GM12878 (cell line): ENCODE measurements around the gene SAMD9L. TPM values are rescaled to one million over a fixed set of nuclear protein-coding genes. Genes with fewer than 3 reads are reported as not detected.

Experiments
- ASH2L ChIP-seq: fragments of 300-600, 200-600 bp; sonication (generic); IDR thresholded peaks from 2 replicates; pipeline ENCODE4 v1.6.1; 2017; ENCODE audit warnings: low read depth, mild to moderate bottlenecking, borderline replicate concordance
- MYC ChIP-seq: IDR thresholded peaks from 2 replicates; pipeline ENCODE4 v1.6.1; 2011; ENCODE audit warnings: mild to moderate bottlenecking, low read length, moderate library complexity, inconsistent platforms; ENCODE audit not compliant: insufficient read depth, insufficient replicate concordance, insufficient read length, severe bottlenecking
- RAD21 ChIP-seq: IDR thresholded peaks from 2 replicates; pipeline ENCODE4 v1.6.1; 2011; ENCODE audit warnings: mild to moderate bottlenecking, low read depth, low read length, moderate library complexity; ENCODE audit not compliant: insufficient read depth
- RB1 ChIP-seq: fragments of 450-650 bp; formaldehyde crosslinking; IDR thresholded peaks from 2 replicates; pipeline ENCODE4 v1.6.1; 2017; ENCODE audit warnings: mild to moderate bottlenecking, borderline replicate concordance
- SMC3 ChIP-seq: IDR thresholded peaks from 2 replicates; pipeline ENCODE4 v1.6.1; 2011; ENCODE audit warnings: low read length, improper control_type of control experiment, borderline replicate concordance
- SUZ12 ChIP-seq: fragments of 200-600 bp; sonication (generic); IDR thresholded peaks from one replicate; pipeline ENCODE4 v1.6.1; 2018; ENCODE audit warnings: antibody characterized with exemption, mild to moderate bottlenecking; ENCODE audit not compliant: unreplicated experiment
- polyA plus RNA-seq, 11 experiments: library from polyadenylated mRNA; depleted of rRNA in 4 of 11; unstranded in 6 of 11; stranded (reverse) in 5 of 11; fragments of >200 nt; fragmentation: Nextera tagmentation in 4 of 11; fragmentation: Illumina TruSeq in 1 of 11; extraction: Ambion mirVana in 4 of 11; extraction: Trizol in 1 of 11; gene quantifications; 1 replicate in 1 of 11; 2 replicates in 10 of 11; pipeline versions ENCODE4 v1.2.1 to v1.2.3, GENCODE V29; 2011 to 2016; ENCODE audit warnings: inconsistent platforms in 2 of 11, missing spikeins in 2 of 11, low read depth in 1 of 11
- total RNA-seq, 4 experiments: library from RNA; depleted of rRNA in 3 of 4; stranded (reverse); fragments of >200 nt in 3 of 4; fragmentation: Illumina TruSeq in 1 of 4; extraction: Trizol in 1 of 4; gene quantifications; 2 replicates each; pipeline versions ENCODE4 v1.2.1 to v1.2.3, GENCODE V29; 2013 to 2021
- TF ChIP-seq, protein P1 (sequence below): fragments of 450-650 bp; IDR thresholded peaks from 2 replicates; pipeline ENCODE4 v1.6.1; 2017; ENCODE audit warnings: mild to moderate bottlenecking

Gene SAMD9L
- total and polyA plus RNA-seq, 10 of the 15 experiments (the other 5 are each of a cell fraction or from before 2014, with no cell fraction given), result 22.3 to 51.3 (median 29.6) TPM

DNA sequence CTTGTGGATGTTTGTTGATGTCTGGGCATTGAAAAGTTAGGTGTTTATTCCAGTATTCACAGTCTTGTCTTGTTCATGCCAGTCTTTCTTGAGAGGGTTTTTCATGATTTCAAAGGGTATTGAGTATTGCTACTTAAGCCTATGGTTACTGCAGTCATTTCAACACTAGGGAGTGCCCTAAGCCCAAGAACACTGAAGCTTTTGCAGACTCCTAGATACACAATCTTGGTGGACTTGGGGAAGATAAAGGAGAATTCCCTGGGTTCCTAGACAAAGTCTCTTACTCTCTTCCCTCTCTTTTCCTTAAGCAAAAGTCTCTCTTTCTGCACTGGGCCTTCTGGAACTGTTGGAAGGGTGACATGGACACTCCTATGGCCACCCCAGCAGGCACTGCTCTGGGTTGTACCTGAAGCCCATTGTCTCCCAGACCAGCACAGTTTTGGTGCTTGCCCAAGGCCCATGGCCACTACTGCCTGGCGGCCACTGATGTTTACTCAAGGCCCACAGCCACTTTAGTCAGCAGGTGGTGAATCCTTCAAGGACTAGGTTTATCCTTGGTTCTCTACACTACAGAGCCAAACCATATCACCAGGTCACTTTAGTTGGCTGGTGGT, 55.3 kb downstream of the SAMD9L start (continued):
- TF ChIP-seq, protein P1, sequence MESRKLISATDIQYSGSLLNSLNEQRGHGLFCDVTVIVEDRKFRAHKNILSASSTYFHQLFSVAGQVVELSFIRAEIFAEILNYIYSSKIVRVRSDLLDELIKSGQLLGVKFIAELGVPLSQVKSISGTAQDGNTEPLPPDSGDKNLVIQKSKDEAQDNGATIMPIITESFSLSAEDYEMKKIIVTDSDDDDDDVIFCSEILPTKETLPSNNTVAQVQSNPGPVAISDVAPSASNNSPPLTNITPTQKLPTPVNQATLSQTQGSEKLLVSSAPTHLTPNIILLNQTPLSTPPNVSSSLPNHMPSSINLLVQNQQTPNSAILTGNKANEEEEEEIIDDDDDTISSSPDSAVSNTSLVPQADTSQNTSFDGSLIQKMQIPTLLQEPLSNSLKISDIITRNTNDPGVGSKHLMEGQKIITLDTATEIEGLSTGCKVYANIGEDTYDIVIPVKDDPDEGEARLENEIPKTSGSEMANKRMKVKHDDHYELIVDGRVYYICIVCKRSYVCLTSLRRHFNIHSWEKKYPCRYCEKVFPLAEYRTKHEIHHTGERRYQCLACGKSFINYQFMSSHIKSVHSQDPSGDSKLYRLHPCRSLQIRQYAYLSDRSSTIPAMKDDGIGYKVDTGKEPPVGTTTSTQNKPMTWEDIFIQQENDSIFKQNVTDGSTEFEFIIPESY, result no peak
- no peak for TF ChIP-seq RB1
- no peak for TF ChIP-seq SUZ12
- peak; percentile 58; the same call in 1 of the 2 replicates for TF ChIP-seq SMC3
- no peak for TF ChIP-seq MYC
- TF ChIP-seq ASH2L, result no peak
- peak; percentile 77 for TF ChIP-seq RAD21

Other genes with a start within 250 kb of the SAMD9L start
- gene SAMD9, start 30.4 kb downstream of the SAMD9L start, total RNA-seq (2014; rRNA removed), result 18.9 and 23.3 TPM in 2 replicates
- 32.5 and 34.1 TPM in 2 replicates for gene SAMD9, start 30.4 kb downstream of the SAMD9L start, total RNA-seq (2014; rRNA removed; fragmentation: Illumina TruSeq; extraction: Trizol)
- 18.1 and 19.2 TPM in 2 replicates for gene SAMD9, start 30.4 kb downstream of the SAMD9L start, total RNA-seq (2021)
- 37.1 and 76.8 TPM in 2 replicates for gene SAMD9, start 30.4 kb downstream of the SAMD9L start, polyA plus RNA-seq (2011; rRNA removed)
- 23.8 and 32.5 TPM in 2 replicates for gene SAMD9, start 30.4 kb downstream of the SAMD9L start, polyA plus RNA-seq (2014; fragmentation: Illumina TruSeq; extraction: Trizol)
- gene SAMD9, start 30.4 kb downstream of the SAMD9L start, polyA plus RNA-seq (2014; fragmentation: Nextera tagmentation; extraction: Ambion mirVana), result 1 to 10 TPM; 6.4 to 8.3 TPM
- 8.4 and 10.8 TPM in 2 replicates for gene SAMD9, start 30.4 kb downstream of the SAMD9L start, polyA plus RNA-seq (2014; rRNA removed)
- 10 to 100 TPM in 1 of 2 experiments, 1 to 10 TPM in 1; 9.6 to 12.1 TPM for gene SAMD9, start 30.4 kb downstream of the SAMD9L start, polyA plus RNA-seq (2016; fragmentation: Nextera tagmentation; extraction: Ambion mirVana)
- gene HEPACAM2, start 78.1 kb upstream of the SAMD9L start, total RNA-seq (2014; rRNA removed), result not detected in 2 replicates
- gene HEPACAM2, start 78.1 kb upstream of the SAMD9L start, total RNA-seq (2014; rRNA removed; fragmentation: Illumina TruSeq; extraction: Trizol), result not detected in 2 replicates
- gene HEPACAM2, start 78.1 kb upstream of the SAMD9L start, total RNA-seq (2021), result not detected in 2 replicates
- 0.58 and 0.82 TPM in 2 replicates for gene HEPACAM2, start 78.1 kb upstream of the SAMD9L start, polyA plus RNA-seq (2011; rRNA removed)
- 0.13 TPM in 1 of 2 replicates, not detected in the other for gene HEPACAM2, start 78.1 kb upstream of the SAMD9L start, polyA plus RNA-seq (2014; fragmentation: Illumina TruSeq; extraction: Trizol)
- gene HEPACAM2, start 78.1 kb upstream of the SAMD9L start, polyA plus RNA-seq (2014; fragmentation: Nextera tagmentation; extraction: Ambion mirVana), result under 1 TPM in 1 of 2 experiments, not detected in 1; 0.04 TPM
- 0.10 TPM in 1 of 2 replicates, not detected in the other for gene HEPACAM2, start 78.1 kb upstream of the SAMD9L start, polyA plus RNA-seq (2014; rRNA removed)
- not detected for gene HEPACAM2, start 78.1 kb upstream of the SAMD9L start, polyA plus RNA-seq (2016; fragmentation: Nextera tagmentation; extraction: Ambion mirVana)
- gene VPS50, start 84.0 kb upstream of the SAMD9L start, total RNA-seq (2014; rRNA removed), result 16.3 and 19.0 TPM in 2 replicates
- 21.3 and 22.0 TPM in 2 replicates for gene VPS50, start 84.0 kb upstream of the SAMD9L start, total RNA-seq (2014; rRNA removed; fragmentation: Illumina TruSeq; extraction: Trizol)
- gene VPS50, start 84.0 kb upstream of the SAMD9L start, total RNA-seq (2021), result 17.7 and 18.2 TPM in 2 replicates
- 17.7 and 27.1 TPM in 2 replicates for gene VPS50, start 84.0 kb upstream of the SAMD9L start, polyA plus RNA-seq (2011; rRNA removed)
- 11.5 and 16.5 TPM in 2 replicates for gene VPS50, start 84.0 kb upstream of the SAMD9L start, polyA plus RNA-seq (2014; fragmentation: Illumina TruSeq; extraction: Trizol)
- gene VPS50, start 84.0 kb upstream of the SAMD9L start, polyA plus RNA-seq (2014; fragmentation: Nextera tagmentation; extraction: Ambion mirVana), result 1 to 10 TPM; 4.0 to 5.6 TPM
- 8.5 and 9.5 TPM in 2 replicates for gene VPS50, start 84.0 kb upstream of the SAMD9L start, polyA plus RNA-seq (2014; rRNA removed)
- gene VPS50, start 84.0 kb upstream of the SAMD9L start, polyA plus RNA-seq (2016; fragmentation: Nextera tagmentation; extraction: Ambion mirVana), result 10 to 100 TPM; 16.1 to 17.7 TPM